Eye (tissue), 1 donor: ENCODE results near the gene RBBP5.
A peak's percentile ranks its signal among the peaks of the same experiment; 100 is the strongest.

ENCODE experiments used
- DNase-seq: peaks from one replicate; pipeline ENCODE4 v3.0.0-alpha.2; 2015

Gene RBBP5

GRCh38 chr1:205073511-205073910, 48.3 kb downstream of the RBBP5 start:
- peak; percentile 0 for DNase-seq

DNA sequence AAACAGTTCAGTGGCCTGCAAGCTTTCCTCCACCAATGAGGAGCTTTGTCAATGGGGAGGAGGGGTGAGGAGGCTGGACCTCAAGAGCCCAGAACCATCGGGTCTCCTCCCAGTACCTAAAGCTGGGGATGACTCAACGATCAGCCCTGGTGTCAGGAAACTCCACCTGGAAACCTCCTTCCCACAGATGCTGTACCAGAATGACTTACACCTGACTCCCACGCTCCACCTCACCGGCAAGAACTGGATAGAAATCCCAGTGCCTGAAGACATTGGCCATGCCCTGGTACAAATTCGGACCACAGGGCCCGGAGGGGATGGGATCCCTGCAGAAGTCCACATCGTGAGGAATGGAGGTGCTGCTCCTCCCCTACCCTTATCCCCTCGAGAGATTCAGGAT, 48.9 kb downstream of the RBBP5 start:
- DNase-seq: peak; percentile 0

- no peak for DNase-seq
These were observed 49.5 kb downstream of the RBBP5 start for GRCh38 chr1:205072286-205072685.

DNA sequence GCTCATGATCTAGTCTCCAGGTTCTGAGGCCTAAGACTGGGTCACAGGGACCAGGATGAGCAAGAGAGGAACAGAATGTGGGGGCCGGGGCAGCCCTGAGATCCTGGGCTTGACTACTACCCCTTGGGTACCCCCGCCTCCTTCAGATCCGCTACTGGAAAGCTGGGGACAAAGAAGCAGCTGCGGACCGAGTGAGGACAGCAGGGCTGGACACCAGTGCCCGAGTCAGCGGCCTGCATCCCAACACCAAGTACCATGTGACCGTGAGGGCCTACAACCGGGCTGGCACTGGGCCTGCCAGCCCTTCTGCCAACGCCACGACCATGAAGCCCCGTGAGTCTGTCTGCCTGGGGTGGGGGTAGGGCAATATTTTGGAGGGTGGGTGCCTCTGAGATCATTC, 50.0 kb downstream of the RBBP5 start:
- DNase-seq: no peak

DNA sequence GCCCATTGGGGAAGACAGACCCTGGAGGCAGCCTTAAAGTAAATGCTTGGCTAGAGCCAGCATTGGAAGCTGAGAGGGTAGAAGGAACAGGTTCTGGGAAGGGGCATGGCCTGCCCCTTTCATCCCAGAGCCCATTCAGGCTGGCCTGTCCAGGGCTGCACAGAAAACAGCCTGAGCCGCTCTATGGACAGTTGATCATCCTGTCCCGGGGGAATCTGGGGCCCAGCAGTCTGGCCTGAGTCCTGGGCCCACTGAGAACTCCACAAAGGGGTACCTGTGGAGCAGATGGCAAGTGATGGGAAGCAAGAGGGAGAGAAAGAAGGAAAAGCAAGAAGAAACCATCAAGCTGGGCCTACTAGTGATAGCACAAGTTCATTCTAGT, 50.8 kb downstream of the RBBP5 start:
- no peak for DNase-seq

DNA sequence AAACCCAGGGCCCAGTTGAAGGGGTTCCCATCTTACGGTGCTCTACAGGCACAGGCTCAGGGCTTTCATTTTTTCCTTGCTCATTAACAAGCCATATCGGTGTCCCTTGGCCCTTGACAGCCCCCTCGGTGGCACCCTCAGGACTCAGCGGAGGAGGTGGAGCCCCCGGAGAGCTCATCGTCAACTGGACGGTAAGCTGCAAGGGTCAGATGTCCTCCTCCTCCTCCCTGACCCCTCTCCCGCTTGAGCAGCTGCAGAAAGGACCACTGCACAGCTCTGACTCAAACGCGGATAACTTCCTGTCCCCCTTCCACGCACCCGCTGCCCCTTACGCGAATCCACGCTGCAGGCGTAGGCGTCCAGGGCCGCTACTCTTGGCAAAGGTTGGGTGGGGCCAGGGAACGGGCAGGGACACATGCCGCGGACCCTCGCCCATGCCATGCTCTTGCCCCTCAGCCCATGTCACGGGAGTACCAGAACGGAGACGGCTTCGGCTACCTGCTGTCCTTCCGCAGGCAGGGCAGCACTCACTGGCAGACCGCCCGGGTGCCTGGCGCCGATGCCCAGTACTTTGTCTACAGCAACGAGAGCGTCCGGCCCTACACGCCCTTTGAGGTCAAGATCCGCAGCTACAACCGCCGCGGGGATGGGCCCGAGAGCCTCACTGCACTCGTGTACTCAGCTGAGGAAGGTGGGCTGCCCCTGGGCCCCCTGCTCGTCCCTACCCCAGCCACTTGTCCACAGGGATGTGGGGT, 52.2 kb downstream of the RBBP5 start:
- DNase-seq: no peak

GRCh38 chr1:205068457-205069040, 53.2 kb downstream of the RBBP5 start:
- no peak for DNase-seq

DNA sequence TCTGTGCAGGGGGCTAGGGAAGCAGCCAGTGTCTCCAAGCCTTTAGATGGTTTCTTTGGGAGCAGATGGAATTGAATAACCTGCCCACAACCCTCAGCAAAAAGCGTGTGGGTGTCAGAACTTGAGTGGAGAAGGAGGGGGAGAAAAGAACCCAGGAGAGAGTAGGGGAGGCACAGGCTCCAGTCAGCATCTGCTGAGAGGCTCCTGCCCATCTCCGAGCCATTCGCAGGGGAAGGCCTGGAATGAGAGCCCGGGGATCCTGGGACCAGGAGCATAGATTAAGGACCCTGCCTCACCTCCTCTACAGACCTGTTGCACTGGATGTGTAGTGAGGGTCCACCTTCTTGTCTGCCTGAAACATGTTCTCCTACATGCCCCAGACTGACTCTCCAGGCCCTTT, 53.8 kb downstream of the RBBP5 start:
- DNase-seq: no peak

GRCh38 chr1:205067031-205067430, 54.7 kb downstream of the RBBP5 start:
- DNase-seq: no peak

GRCh38 chr1:205066141-205066818, 55.5 kb downstream of the RBBP5 start:
- DNase-seq: no peak

- no peak for DNase-seq
These were observed 56.1 kb downstream of the RBBP5 start for GRCh38 chr1:205065666-205066065.

DNA sequence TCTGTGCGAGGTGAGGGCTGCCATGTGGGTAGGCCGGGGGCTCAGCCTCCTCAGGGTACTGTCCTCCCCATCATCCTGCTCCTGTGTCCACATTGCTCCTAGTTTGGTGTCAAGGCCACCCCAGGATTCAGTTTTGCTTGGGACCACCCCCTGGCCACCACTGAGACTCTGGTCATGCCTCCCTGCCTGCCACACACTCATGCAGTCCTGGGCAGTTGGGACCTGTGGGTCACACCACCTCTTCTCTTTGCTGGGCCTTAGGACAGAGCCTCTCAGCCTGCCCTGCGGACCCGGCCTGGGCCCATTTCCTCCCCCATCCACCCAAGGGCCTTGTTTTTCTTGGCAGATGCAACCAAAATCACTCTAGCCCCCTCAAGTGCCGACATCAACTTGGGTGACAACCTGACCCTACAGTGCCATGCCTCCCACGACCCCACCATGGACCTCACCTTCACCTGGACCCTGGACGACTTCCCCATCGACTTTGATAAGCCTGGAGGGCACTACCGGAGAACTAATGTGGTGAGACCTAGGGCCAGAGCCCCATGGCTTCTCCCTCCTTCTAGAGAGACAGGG, 56.9 kb downstream of the RBBP5 start:
- DNase-seq: no peak

GRCh38 chr1:205064301-205064700, 57.5 kb downstream of the RBBP5 start:
- no peak for DNase-seq

DNA sequence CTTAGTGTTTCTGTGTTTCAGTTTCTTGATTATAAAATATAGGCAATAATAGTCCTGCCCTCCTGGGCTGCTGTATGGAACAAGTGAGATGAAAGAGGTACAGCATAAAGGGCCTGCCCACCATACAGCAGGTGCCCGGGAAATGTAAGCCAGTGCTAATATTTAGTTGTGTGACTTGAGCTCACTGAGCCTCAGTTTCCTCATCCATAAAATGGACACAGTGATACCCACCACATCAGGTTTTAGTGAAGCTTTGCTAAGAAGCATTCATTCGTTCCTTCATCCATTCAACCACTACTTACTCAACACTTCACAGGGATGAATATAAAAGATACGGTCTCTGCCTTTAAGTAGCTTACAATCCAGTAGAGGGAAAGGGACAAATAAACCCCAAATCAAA, 58.9 kb downstream of the RBBP5 start:
- no peak for DNase-seq

DNA sequence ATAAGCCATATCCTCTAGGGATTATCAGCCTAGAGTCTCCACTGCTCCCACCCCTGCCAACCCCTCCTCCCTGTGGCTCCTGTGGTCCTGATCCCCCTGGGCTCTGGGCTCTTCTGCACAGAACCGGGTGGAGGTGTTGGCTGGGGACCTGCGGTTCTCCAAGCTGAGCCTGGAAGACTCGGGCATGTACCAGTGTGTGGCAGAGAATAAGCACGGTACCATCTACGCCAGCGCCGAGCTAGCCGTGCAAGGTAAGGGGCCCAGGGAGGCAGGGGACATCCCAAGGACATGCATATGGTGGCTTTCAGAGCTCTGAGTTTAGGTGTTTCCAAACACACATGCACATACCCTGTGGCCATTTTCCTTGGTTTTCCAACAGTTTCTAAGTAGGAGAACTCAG, 59.5 kb downstream of the RBBP5 start:
- DNase-seq: no peak

- DNase-seq: peak; percentile 97
These were observed 60.1 kb downstream of the RBBP5 start for GRCh38 chr1:205061665-205062069.

GRCh38 chr1:205061227-205061626, 60.6 kb downstream of the RBBP5 start:
- no peak for DNase-seq

GRCh38 chr1:205060746-205061145, 61.0 kb downstream of the RBBP5 start:
- DNase-seq: no peak

GRCh38 chr1:205059660-205060059, 62.1 kb downstream of the RBBP5 start:
- no peak for DNase-seq

GRCh38 chr1:205058853-205059252, 62.9 kb downstream of the RBBP5 start:
- DNase-seq: no peak

GRCh38 chr1:205057808-205058575, 63.8 kb downstream of the RBBP5 start:
- DNase-seq: no peak

DNA sequence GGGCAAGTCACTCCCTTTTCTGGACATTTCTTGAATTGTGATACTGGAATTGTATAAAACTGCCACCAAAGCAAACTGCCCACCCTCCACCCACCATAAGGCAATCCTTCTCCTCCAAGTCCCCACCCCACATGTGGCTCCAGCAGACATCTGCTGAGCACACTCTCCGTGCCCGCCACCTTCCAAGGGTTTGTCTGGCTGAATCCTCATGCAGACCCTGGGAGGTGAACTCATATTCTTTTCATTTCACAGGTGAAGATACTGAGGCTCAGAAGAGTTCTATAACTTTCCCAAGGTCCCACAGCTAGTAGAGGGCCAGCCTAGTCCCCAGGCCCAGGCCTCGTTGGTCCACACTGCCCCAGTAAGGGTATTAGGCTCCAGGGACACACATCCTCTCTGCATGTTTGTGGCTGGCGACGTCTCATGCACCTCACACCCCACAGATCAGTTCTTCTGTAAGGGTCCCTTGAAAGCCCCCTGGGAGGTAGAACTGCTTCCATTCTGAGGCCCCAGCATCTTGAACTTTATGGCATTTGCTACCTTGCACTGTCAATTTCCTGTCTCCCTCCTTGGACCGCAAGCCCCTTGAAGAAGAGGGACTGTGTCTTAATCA, 64.7 kb downstream of the RBBP5 start:
- no peak for DNase-seq

DNA sequence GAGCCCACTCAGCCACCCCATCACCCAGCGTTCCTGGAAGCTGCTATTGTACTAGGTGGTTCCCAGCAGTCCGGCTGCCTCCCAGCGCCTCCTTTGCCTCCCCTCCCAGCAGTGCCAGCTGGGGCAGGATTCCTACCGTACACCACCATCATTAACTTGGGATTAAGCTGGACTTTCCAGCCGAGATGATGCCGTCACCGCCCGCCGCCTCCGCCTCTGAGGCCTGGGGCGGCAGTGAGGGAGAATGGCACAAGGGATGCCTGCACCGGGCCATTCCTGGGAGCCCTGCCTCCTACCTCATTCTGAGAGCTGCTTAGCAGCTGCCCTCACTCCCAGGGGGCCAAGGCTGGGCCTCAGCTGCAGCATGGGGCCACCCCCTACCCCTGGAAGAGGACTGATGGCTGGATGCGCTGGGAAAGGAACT, 65.6 kb downstream of the RBBP5 start:
- peak; percentile 89 for DNase-seq
